ENCODE results near the gene CAND1. TPM values are rescaled to one million over a fixed set of nuclear protein-coding genes. Genes with fewer than 3 reads are reported as not detected.

CAND1 gene
- total and polyA plus RNA-seq, 2 experiments from 2014 or later = 92.6 to 111 TPM

GRCh38 chr12:67237231-67237630 lies 31.9 kb upstream of the CAND1 start:
- Histone ChIP-seq H4K20me1 (ENCODE audit: insufficient read depth) (no peaks in the 10 kb centered on the region), H3K9me2 (ENCODE audit: insufficient read depth) (no peaks in the 10 kb centered on the region), H3K27ac (no peak overlapping the region), H3K9me3 (ENCODE audit: low read depth) (no peaks in the 10 kb centered on the region), H3K79me2 (ENCODE audit: insufficient read depth) (no peaks in the 10 kb centered on the region), H2AFZ (no peak overlapping the region), H3F3A (ENCODE audit: insufficient read depth) (no peaks in the 10 kb centered on the region), H3K4me2 (ENCODE audit: unreplicated experiment) (no peak overlapping the region), H3K27me3 (replicated peaks; ENCODE audit: insufficient read depth) (no peaks in the 10 kb centered on the region), H3K36me3 (ENCODE audit: low read depth) (no peaks in the 10 kb centered on the region), H3K4me3 (no peak overlapping the region), H3K4me1 (ENCODE audit: insufficient read depth) (no peaks in the 10 kb centered on the region), H3K9ac (no peak overlapping the region)
- in situ Hi-C loops (cut with MboI) = no loop called here
- TF ChIP-seq EZH2phosphoT487 (IDR thresholded peaks at IDR 0.05; ENCODE audit: insufficient read depth, low read depth) (no peak), EZH2 (IDR thresholded peaks at IDR 0.05; ENCODE audit: insufficient read depth, poor library complexity, severe bottlenecking) (no peak)
- DNase-seq = no peak
- WGBS, 2 experiments (ENCODE audit: low coverage in 1 of 2, low lambda C conversion rate in 2 of 2, missing lambda C conversion rate in 2 of 2) = 30 to 33% methylated on average over 4 of the region's 4 CpGs

DNA sequence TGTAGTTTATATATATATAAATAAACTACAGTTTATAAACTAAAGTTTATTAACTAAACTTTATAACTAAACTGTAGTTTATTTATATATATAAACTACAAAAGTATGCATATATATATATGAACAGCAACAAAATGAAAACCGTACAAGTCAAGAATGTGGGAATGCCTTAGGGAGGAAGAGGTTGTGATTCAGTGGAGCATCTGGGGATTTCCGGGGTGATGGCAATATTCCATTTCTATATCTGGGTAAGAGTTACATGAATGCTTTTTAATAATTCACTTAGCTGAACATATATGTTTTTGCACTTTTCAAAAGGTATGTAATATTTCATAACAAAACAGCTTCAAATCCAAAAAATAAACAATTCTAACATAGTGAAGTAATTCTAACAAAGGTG lies 30.1 kb upstream of the CAND1 start:
- DNase-seq = no peak
- 0 to 2% methylated on average over 2 of the region's 2 CpGs for WGBS, 2 experiments (ENCODE audit: low coverage in 1 of 2, low lambda C conversion rate in 2 of 2, missing lambda C conversion rate in 2 of 2)
- Histone ChIP-seq H3K4me3 (no peak overlapping the region), H3K79me2 (ENCODE audit: insufficient read depth) (no peaks in the 10 kb centered on the region), H3K4me1 (ENCODE audit: insufficient read depth) (no peaks in the 10 kb centered on the region), H3K27me3 (replicated peaks; ENCODE audit: insufficient read depth) (no peaks in the 10 kb centered on the region), H3K36me3 (ENCODE audit: low read depth) (no peaks in the 10 kb centered on the region), H3K9ac (no peak overlapping the region), H4K20me1 (ENCODE audit: insufficient read depth) (no peaks in the 10 kb centered on the region), H2AFZ (no peak overlapping the region), H3K4me2 (ENCODE audit: unreplicated experiment) (no peak overlapping the region), H3K9me2 (ENCODE audit: insufficient read depth) (no peaks in the 10 kb centered on the region), H3K9me3 (ENCODE audit: low read depth) (no peaks in the 10 kb centered on the region), H3F3A (ENCODE audit: insufficient read depth) (no peaks in the 10 kb centered on the region), H3K27ac (no peak overlapping the region)
- in situ Hi-C loops (cut with MboI) = no loop called here
- no peak for TF ChIP-seq EZH2 (IDR thresholded peaks at IDR 0.05; ENCODE audit: insufficient read depth, poor library complexity, severe bottlenecking)
- TF ChIP-seq EZH2phosphoT487 (IDR thresholded peaks at IDR 0.05; ENCODE audit: insufficient read depth, low read depth) = no peak

- Histone ChIP-seq H3K4me2 (ENCODE audit: unreplicated experiment) (no peak overlapping the region), H3K9ac (no peak overlapping the region), H3K27me3 (replicated peaks; ENCODE audit: insufficient read depth) (no peaks in the 10 kb centered on the region), H3K4me1 (ENCODE audit: insufficient read depth) (no peaks in the 10 kb centered on the region), H4K20me1 (ENCODE audit: insufficient read depth) (no peaks in the 10 kb centered on the region), H3K4me3 (no peak overlapping the region), H3K36me3 (ENCODE audit: low read depth) (no peaks in the 10 kb centered on the region), H2AFZ (no peak overlapping the region), H3F3A (ENCODE audit: insufficient read depth) (no peaks in the 10 kb centered on the region), H3K27ac (no peak overlapping the region), H3K9me3 (ENCODE audit: low read depth) (no peaks in the 10 kb centered on the region), H3K9me2 (ENCODE audit: insufficient read depth) (no peaks in the 10 kb centered on the region), H3K79me2 (ENCODE audit: insufficient read depth) (no peaks in the 10 kb centered on the region)
- no peak for TF ChIP-seq EZH2phosphoT487 (IDR thresholded peaks at IDR 0.05; ENCODE audit: insufficient read depth, low read depth)
- no peak for TF ChIP-seq EZH2 (IDR thresholded peaks at IDR 0.05; ENCODE audit: insufficient read depth, poor library complexity, severe bottlenecking)
- WGBS, 2 experiments (ENCODE audit: low coverage in 1 of 2, low lambda C conversion rate in 2 of 2, missing lambda C conversion rate in 2 of 2) = 25 to 35% methylated on average over 3 of the region's 3 CpGs
- in situ Hi-C loops (cut with MboI) = no loop called here
- peak; percentile 47 for DNase-seq
Measured at GRCh38 chr12:67241482-67241881, 27.7 kb upstream of the CAND1 start.

DNA sequence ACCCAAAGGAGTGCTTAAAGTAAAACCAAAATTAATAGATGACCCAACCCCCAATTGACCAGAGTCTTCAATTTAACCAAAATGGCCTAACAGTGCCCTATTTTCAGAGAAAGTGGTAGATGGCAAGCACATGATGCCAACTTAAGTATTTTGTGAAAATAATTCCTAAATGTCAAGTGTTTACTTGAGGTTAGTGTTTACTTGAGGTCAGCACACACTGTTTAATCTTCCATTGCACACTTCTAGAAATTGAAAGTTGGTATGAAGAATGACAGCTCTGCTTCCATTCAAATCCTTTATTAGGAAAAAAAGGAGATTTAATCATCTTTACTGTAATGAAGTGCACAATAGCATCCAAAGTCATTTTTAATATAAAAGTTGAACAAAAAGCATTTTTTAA lies 25.9 kb upstream of the CAND1 start:
- in situ Hi-C loops (cut with MboI) = no loop called here
- no peaks in the 10 kb centered on the region for H3K36me3 ChIP-seq (ENCODE audit: low read depth)
- TF ChIP-seq EZH2phosphoT487 (IDR thresholded peaks at IDR 0.05; ENCODE audit: insufficient read depth, low read depth) = no peak
- TF ChIP-seq EZH2 (IDR thresholded peaks at IDR 0.05; ENCODE audit: insufficient read depth, poor library complexity, severe bottlenecking) = no peak
- no peak overlapping the region for H3K9ac ChIP-seq
- H3K9me2 ChIP-seq (ENCODE audit: insufficient read depth) = no peaks in the 10 kb centered on the region
- no peak overlapping the region for H2AFZ ChIP-seq
- no peak for DNase-seq
- no peak overlapping the region for H3K4me3 ChIP-seq
- H3K4me2 ChIP-seq (ENCODE audit: unreplicated experiment) = no peak overlapping the region
- no peaks in the 10 kb centered on the region for H3K4me1 ChIP-seq (ENCODE audit: insufficient read depth)
- H3K79me2 ChIP-seq (ENCODE audit: insufficient read depth) = no peaks in the 10 kb centered on the region
- H3F3A ChIP-seq (ENCODE audit: insufficient read depth) = no peaks in the 10 kb centered on the region
- H3K9me3 ChIP-seq (ENCODE audit: low read depth) = no peaks in the 10 kb centered on the region
- no peak overlapping the region for H3K27ac ChIP-seq
- no peaks in the 10 kb centered on the region for H4K20me1 ChIP-seq (ENCODE audit: insufficient read depth)
- no peaks in the 10 kb centered on the region for H3K27me3 ChIP-seq (replicated peaks; ENCODE audit: insufficient read depth)

DNA sequence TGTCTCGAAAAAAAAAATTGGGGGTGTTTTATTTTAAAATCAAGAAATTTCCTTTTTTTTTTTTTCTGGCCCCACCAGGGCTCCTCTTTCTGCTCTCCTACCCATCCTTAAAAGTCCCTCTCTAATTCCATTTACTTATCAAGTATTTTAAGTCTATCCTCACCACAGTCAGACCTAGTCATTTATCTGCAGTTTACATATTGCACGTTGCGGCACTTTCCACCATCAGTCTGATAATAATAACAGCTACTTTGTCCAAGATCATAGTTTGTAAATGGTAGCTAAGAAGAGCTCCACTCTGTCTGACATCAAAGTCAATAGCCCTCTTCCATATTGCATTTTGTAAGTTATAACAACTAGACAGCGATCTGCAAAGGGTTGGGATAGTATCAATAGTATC lies 23.6 kb upstream of the CAND1 start:
- in situ Hi-C loops (cut with MboI) = no loop called here

More for the DNA sequence above, 23.6 kb upstream of the CAND1 start:
- Histone ChIP-seq H4K20me1 (ENCODE audit: insufficient read depth) (no peaks in the 10 kb centered on the region), H3K9me3 (ENCODE audit: low read depth) (no peaks in the 10 kb centered on the region), H3K4me3 (no peak overlapping the region), H3K36me3 (ENCODE audit: low read depth) (no peaks in the 10 kb centered on the region), H3F3A (ENCODE audit: insufficient read depth) (no peaks in the 10 kb centered on the region), H3K4me1 (ENCODE audit: insufficient read depth) (no peaks in the 10 kb centered on the region), H3K27ac (no peak overlapping the region), H3K4me2 (ENCODE audit: unreplicated experiment) (no peak overlapping the region), H3K79me2 (ENCODE audit: insufficient read depth) (no peaks in the 10 kb centered on the region), H3K9me2 (ENCODE audit: insufficient read depth) (no peaks in the 10 kb centered on the region), H3K27me3 (replicated peaks; ENCODE audit: insufficient read depth) (no peaks in the 10 kb centered on the region), H2AFZ (no peak overlapping the region), H3K9ac (no peak overlapping the region)
- WGBS, 2 experiments (ENCODE audit: low coverage in 1 of 2, low lambda C conversion rate in 2 of 2, missing lambda C conversion rate in 2 of 2) = 29 to 42% methylated on average over 4 of the region's 4 CpGs
- TF ChIP-seq EZH2phosphoT487 (IDR thresholded peaks at IDR 0.05; ENCODE audit: insufficient read depth, low read depth) (no peak), EZH2 (IDR thresholded peaks at IDR 0.05; ENCODE audit: insufficient read depth, poor library complexity, severe bottlenecking) (no peak)
- no peak for DNase-seq

All from GM23248 (cell line).